ENCODE measurements around the gene ZAP70. TPM values are rescaled to one million over a fixed set of nuclear protein-coding genes. Genes with fewer than 3 reads are reported as not detected.

Gene ZAP70
- total RNA-seq, 1 experiment from 2014 or later = not detected

- Histone ChIP-seq H3K4me2 (ENCODE audit: low read depth, low read length, poor library complexity, severe bottlenecking) (no peak overlapping the region), H3K4me1 (ENCODE audit: low read length) (no peaks in the 10 kb centered on the region), H3K4me3 (ENCODE audit: low read length) (no peak overlapping the region), H3K79me2 (ENCODE audit: low read length) (no peaks in the 10 kb centered on the region), H3K9me2 (replicated peaks; ENCODE audit: insufficient read depth, low read length) (no peaks in the 10 kb centered on the region), H3K27ac (ENCODE audit: low read length) (no peak overlapping the region), H4K20me1 (ENCODE audit: insufficient read depth, low read depth, low read length) (no peaks in the 10 kb centered on the region), H3K9me3 (ENCODE audit: low read length) (no peaks in the 10 kb centered on the region), H3K36me3 (ENCODE audit: insufficient read depth, low read length) (no peaks in the 10 kb centered on the region), H2AFZ (ENCODE audit: low read length) (no peak overlapping the region), H3K27me3 (ENCODE audit: low read length) (no peaks in the 10 kb centered on the region), H3K9ac (ENCODE audit: low read length) (no peak overlapping the region)
- no peak for DNase-seq
Observed at GRCh38 chr2:97737421-97738178, 24.2 kb downstream of the ZAP70 start.

GRCh38 chr2:97738179-97739019 is 25.0 kb downstream of the ZAP70 start:
- Histone ChIP-seq H3K9me3 (ENCODE audit: low read length) (no peaks in the 10 kb centered on the region), H3K27ac (ENCODE audit: low read length) (no peak overlapping the region), H3K9ac (ENCODE audit: low read length) (no peak overlapping the region), H4K20me1 (ENCODE audit: insufficient read depth, low read depth, low read length) (no peaks in the 10 kb centered on the region), H3K4me3 (ENCODE audit: low read length) (no peak overlapping the region), H3K9me2 (replicated peaks; ENCODE audit: insufficient read depth, low read length) (no peaks in the 10 kb centered on the region), H3K4me1 (ENCODE audit: low read length) (no peaks in the 10 kb centered on the region), H3K27me3 (ENCODE audit: low read length) (no peaks in the 10 kb centered on the region), H3K36me3 (ENCODE audit: insufficient read depth, low read length) (no peaks in the 10 kb centered on the region), H3K79me2 (ENCODE audit: low read length) (no peaks in the 10 kb centered on the region), H2AFZ (ENCODE audit: low read length) (no peak overlapping the region), H3K4me2 (ENCODE audit: low read depth, low read length, poor library complexity, severe bottlenecking) (no peak overlapping the region)
- DNase-seq = no peak

- H3K79me2 ChIP-seq (ENCODE audit: low read length) = no peaks in the 10 kb centered on the region
- no peaks in the 10 kb centered on the region for H3K4me1 ChIP-seq (ENCODE audit: low read length)
- H3K36me3 ChIP-seq (ENCODE audit: insufficient read depth, low read length) = no peaks in the 10 kb centered on the region
Observed at GRCh38 chr2:97739020-97739892, 25.9 kb downstream of the ZAP70 start.

GRCh38 chr2:97739893-97740245 is 26.5 kb downstream of the ZAP70 start:
- H3K27me3 ChIP-seq (ENCODE audit: low read length) = no peaks in the 10 kb centered on the region
- no peak overlapping the region for H2AFZ ChIP-seq (ENCODE audit: low read length)
- H4K20me1 ChIP-seq (ENCODE audit: insufficient read depth, low read depth, low read length) = no peaks in the 10 kb centered on the region
- H3K9ac ChIP-seq (ENCODE audit: low read length) = no peak overlapping the region
- H3K36me3 ChIP-seq (ENCODE audit: insufficient read depth, low read length) = no peaks in the 10 kb centered on the region
- H3K9me3 ChIP-seq (ENCODE audit: low read length) = no peaks in the 10 kb centered on the region
- H3K27ac ChIP-seq (ENCODE audit: low read length) = no peak overlapping the region
- DNase-seq = no peak
- no peaks in the 10 kb centered on the region for H3K4me1 ChIP-seq (ENCODE audit: low read length)
- no peak overlapping the region for H3K4me2 ChIP-seq (ENCODE audit: low read depth, low read length, poor library complexity, severe bottlenecking)
- no peaks in the 10 kb centered on the region for H3K79me2 ChIP-seq (ENCODE audit: low read length)
- H3K9me2 ChIP-seq (replicated peaks; ENCODE audit: insufficient read depth, low read length) = no peaks in the 10 kb centered on the region
- no peak overlapping the region for H3K4me3 ChIP-seq (ENCODE audit: low read length)

More at GRCh38 chr2:97739020-97739892, 25.9 kb downstream of the ZAP70 start:
- H2AFZ ChIP-seq (ENCODE audit: low read length) = no peak overlapping the region
- no peak overlapping the region for H3K4me2 ChIP-seq (ENCODE audit: low read depth, low read length, poor library complexity, severe bottlenecking)
- no peaks in the 10 kb centered on the region for H3K9me3 ChIP-seq (ENCODE audit: low read length)
- H3K27me3 ChIP-seq (ENCODE audit: low read length) = no peaks in the 10 kb centered on the region
- no peaks in the 10 kb centered on the region for H3K9me2 ChIP-seq (replicated peaks; ENCODE audit: insufficient read depth, low read length)
- no peak overlapping the region for H3K27ac ChIP-seq (ENCODE audit: low read length)
- H4K20me1 ChIP-seq (ENCODE audit: insufficient read depth, low read depth, low read length) = no peaks in the 10 kb centered on the region
- no peak overlapping the region for H3K4me3 ChIP-seq (ENCODE audit: low read length)
- H3K9ac ChIP-seq (ENCODE audit: low read length) = no peak overlapping the region
- DNase-seq = no peak

- Histone ChIP-seq H3K79me2 (ENCODE audit: low read length) (no peaks in the 10 kb centered on the region), H3K36me3 (ENCODE audit: insufficient read depth, low read length) (no peaks in the 10 kb centered on the region), H3K9me2 (replicated peaks; ENCODE audit: insufficient read depth, low read length) (no peaks in the 10 kb centered on the region), H4K20me1 (ENCODE audit: insufficient read depth, low read depth, low read length) (no peaks in the 10 kb centered on the region), H3K9me3 (ENCODE audit: low read length) (no peaks in the 10 kb centered on the region), H3K9ac (ENCODE audit: low read length) (no peak overlapping the region), H3K27ac (ENCODE audit: low read length) (no peak overlapping the region), H3K4me2 (ENCODE audit: low read depth, low read length, poor library complexity, severe bottlenecking) (no peak overlapping the region), H2AFZ (ENCODE audit: low read length) (no peak overlapping the region), H3K4me1 (ENCODE audit: low read length) (peaks cover 5% of the 10 kb centered on the region), H3K4me3 (ENCODE audit: low read length) (no peak overlapping the region), H3K27me3 (ENCODE audit: low read length) (no peaks in the 10 kb centered on the region)
- DNase-seq = peak; percentile 81
Observed at GRCh38 chr2:97740590-97741182, 27.3 kb downstream of the ZAP70 start.

GRCh38 chr2:97741251-97741650 is 27.9 kb downstream of the ZAP70 start:
- no peaks in the 10 kb centered on the region for H3K9me2 ChIP-seq (replicated peaks; ENCODE audit: insufficient read depth, low read length)
- H3K27me3 ChIP-seq (ENCODE audit: low read length) = no peaks in the 10 kb centered on the region
- H2AFZ ChIP-seq (ENCODE audit: low read length) = no peak overlapping the region
- no peaks in the 10 kb centered on the region for H3K9me3 ChIP-seq (ENCODE audit: low read length)
- no peak overlapping the region for H3K9ac ChIP-seq (ENCODE audit: low read length)
- DNase-seq = no peak
- H4K20me1 ChIP-seq (ENCODE audit: insufficient read depth, low read depth, low read length) = no peaks in the 10 kb centered on the region
- H3K4me3 ChIP-seq (ENCODE audit: low read length) = no peak overlapping the region
- no peak overlapping the region for H3K4me2 ChIP-seq (ENCODE audit: low read depth, low read length, poor library complexity, severe bottlenecking)
- no peak overlapping the region for H3K27ac ChIP-seq (ENCODE audit: low read length)
- peaks cover 9% of the 10 kb centered on the region for H3K4me1 ChIP-seq (ENCODE audit: low read length)
- no peaks in the 10 kb centered on the region for H3K36me3 ChIP-seq (ENCODE audit: insufficient read depth, low read length)
- no peaks in the 10 kb centered on the region for H3K79me2 ChIP-seq (ENCODE audit: low read length)

GRCh38 chr2:97741686-97742085 is 28.3 kb downstream of the ZAP70 start:
- no peak overlapping the region for H2AFZ ChIP-seq (ENCODE audit: low read length)

More at GRCh38 chr2:97741686-97742085, 28.3 kb downstream of the ZAP70 start:
- no peak for DNase-seq
- Histone ChIP-seq H3K27ac (ENCODE audit: low read length) (no peak overlapping the region), H3K9me2 (replicated peaks; ENCODE audit: insufficient read depth, low read length) (no peaks in the 10 kb centered on the region), H3K9ac (ENCODE audit: low read length) (no peak overlapping the region), H3K4me1 (ENCODE audit: low read length) (peaks cover 9% of the 10 kb centered on the region), H3K4me3 (ENCODE audit: low read length) (no peak overlapping the region), H3K27me3 (ENCODE audit: low read length) (no peaks in the 10 kb centered on the region), H3K36me3 (ENCODE audit: insufficient read depth, low read length) (no peaks in the 10 kb centered on the region), H3K79me2 (ENCODE audit: low read length) (no peaks in the 10 kb centered on the region), H3K4me2 (ENCODE audit: low read depth, low read length, poor library complexity, severe bottlenecking) (no peak overlapping the region), H4K20me1 (ENCODE audit: insufficient read depth, low read depth, low read length) (no peaks in the 10 kb centered on the region), H3K9me3 (ENCODE audit: low read length) (no peaks in the 10 kb centered on the region)
